ENCODE measurements around the gene PSMA8.
"Not testable (repeated sequence)": the region's sequence is repeated elsewhere in the genome, so short reads cannot be mapped to it uniquely, and the experiment has no call there.

Gene PSMA8

DNA sequence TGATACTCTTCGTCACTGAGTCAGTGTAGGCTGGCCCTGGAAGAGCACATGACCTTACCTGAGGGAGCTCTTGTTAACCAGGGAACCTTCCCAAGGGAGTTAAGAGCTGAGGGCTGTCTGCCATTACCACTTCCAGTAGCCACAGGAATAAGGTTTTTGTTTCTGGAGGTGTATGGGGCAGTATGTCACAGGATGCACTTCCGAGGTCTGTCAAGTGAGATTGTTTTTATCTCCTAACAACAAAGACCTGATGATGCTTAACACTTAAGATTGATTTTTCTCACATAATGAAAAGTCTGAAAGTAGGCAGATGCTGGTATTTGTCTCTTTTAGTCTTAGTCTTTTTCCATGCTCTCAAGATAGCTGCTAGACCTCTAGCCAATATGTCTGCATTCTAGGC is 41.8 kb downstream of the PSMA8 start:
- no peak for DNase-seq

DNA sequence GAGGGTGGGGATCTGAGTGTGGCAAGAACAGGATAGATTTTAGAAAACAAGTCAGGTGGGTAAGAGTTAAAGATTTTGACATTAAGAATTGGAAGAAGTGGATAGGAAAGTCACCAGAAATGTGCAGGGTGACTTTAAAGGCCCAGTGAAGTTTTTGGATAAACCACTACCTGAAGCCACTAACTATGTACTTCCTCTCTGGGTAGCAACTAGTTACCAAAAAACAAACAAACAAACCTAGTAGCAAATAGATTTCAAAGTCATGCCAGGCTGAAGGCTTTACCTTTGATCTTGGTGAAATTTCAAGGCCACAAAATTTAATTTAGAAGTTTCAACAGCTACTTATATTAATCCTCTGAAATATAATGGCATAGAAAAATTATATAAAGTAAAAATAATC is 42.5 kb downstream of the PSMA8 start:
- no peak for DNase-seq

GRCh38 chr18:26181343-26181826 is 47.7 kb downstream of the PSMA8 start:
- DNase-seq = no peak

GRCh38 chr18:26183395-26184112 is 49.9 kb downstream of the PSMA8 start:
- DNase-seq = no peak

GRCh38 chr18:26185267-26185666 is 51.6 kb downstream of the PSMA8 start:
- DNase-seq = no peak

- no peak for DNase-seq
Observed at GRCh38 chr18:26190506-26190905, 56.8 kb downstream of the PSMA8 start.

GRCh38 chr18:26192233-26192632 is 58.6 kb downstream of the PSMA8 start:
- DNase-seq = no peak

- no peak for DNase-seq
Observed at GRCh38 chr18:26196605-26197004, 62.9 kb downstream of the PSMA8 start.

DNA sequence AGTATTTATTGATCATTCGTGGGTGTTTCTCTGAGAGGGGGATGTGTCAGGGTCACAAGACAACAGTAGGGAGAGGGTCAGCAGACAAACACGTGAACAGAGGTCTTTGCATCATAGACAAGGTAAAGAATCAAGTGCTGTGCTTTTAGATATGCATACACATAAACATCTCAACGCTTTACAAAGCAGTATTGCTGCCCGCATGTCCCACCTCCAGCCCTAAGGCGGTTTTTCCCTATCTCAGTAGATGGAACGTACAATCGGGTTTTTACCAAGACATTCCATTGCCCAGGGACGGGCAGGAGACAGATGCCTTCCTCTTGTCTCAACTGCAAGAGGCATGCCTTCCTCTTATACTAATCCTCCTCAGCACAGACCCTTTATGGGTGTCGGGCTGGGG is 68.3 kb downstream of the PSMA8 start:
- DNase-seq = not testable (repeated sequence)

DNA sequence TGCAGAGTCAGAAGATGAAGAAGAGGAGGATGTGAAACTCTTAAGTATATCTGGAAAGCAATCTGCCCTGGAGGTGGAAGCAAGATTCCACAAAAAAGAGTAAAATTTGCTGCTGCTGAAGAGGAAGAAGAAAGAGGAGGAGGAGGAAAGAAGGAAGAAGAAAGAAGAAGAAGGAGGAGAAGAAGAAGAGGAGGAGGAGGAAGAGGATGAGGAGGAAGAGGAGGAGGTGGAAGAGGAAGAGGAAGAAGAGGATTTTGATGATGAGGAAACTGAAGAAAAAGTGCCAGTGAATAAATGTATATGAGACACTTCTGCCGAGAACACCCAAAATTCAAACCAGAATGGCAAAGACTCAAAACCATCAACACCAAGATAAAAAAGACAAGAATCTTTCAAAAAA is 71.6 kb downstream of the PSMA8 start:
- no peak for DNase-seq

- DNase-seq = no peak
Observed at GRCh38 chr18:26206488-26206887, 72.8 kb downstream of the PSMA8 start.

- no peak for DNase-seq
Observed at GRCh38 chr18:26207937-26208336, 74.3 kb downstream of the PSMA8 start.

- DNase-seq = no peak
Observed at GRCh38 chr18:26208977-26209376, 75.3 kb downstream of the PSMA8 start.

DNA sequence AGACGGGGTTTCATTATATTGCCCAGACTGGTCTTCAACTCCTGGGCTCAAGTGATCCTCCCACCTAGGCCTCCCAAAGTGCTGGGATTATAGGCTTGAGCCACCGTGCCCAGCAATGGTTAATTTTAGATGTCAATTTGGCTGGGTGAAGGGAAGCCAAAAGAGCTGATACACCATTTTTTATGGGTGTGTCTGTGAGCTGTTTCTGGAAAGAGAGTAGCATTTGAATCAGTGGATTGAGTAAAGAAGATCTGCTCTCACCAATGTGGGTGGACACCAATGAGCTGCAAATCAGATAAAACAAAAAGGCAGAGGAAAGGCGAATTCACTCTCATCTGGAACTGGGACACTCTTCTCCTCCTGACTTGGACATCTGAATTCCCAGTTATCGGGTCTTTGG is 76.5 kb downstream of the PSMA8 start:
- no peak for DNase-seq

DNA sequence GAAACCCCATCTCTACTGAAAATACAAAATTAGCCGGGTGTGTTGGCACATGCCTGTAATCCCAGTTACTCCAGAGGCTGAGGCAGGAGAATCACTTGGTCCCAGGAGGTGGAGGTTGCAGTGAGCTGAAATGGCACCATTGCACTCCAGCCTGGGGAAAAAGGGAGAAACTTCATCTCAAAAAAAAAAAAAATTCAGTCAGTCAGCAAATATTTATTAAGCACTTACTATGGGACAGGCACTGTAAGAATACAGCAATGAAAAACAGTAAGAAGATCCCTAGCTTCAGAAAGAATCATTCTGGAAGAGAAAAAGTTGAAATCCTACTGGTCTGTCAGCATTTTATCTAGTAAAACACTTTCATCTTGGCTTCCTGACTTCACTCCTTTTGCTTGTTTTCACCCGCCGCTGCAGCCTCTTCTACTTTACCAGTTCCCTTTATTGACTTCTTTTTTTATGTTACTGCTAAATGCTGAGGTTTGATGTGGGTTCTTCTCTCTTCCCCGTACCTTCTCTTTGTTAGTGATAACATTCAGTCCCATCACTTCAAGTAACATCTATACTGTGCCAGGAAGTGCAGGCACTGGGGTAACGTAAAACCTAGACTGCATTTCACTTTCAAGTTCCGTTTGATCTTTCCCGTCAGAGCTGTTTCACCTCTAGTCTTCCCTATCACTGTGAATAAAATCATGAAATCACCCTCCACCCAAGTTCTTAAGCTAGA is 81.7 kb downstream of the PSMA8 start:
- DNase-seq = no peak

DNA sequence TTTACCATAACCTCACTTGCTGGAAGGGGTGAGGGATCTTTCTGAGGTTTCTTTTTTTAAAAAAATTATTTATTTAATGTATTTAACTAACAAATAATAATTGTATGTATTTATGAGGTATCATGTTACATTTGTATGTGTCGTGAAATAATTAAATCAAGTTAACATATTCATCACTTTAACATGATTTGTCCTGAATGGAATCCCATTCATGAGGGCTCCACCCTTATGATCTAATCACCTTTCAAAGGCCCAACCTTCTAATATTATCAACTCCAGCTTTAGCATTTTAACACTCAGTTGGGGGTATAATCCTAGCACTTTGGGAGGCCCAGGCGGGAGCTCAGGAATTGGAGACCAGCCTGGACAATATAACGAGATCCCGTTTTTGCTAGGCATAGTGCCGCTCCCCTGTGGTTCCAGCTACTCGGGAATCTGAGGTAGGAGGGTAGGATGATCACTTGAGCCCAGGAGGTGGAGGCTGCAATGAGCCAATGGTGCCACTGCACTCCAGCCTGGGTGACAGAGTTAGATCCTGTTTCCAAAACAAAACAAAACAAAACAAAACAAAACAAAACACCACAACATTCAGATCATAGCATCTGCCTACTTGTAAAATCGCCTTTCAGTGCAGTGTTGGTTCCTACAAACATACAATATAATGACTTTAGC is 91.5 kb downstream of the PSMA8 start:
- DNase-seq = peak in 2 of 51 donors; percentile 0 to 2

GRCh38 chr18:26225915-26226228 is 92.2 kb downstream of the PSMA8 start:
- no peak for DNase-seq

GRCh38 chr18:26226229-26227050 is 92.8 kb downstream of the PSMA8 start, which contains the start of gene TAF4B:
TAF4B (plus strand) TSS chr18:26226445; CDS start chr18:26226934, 489 bp downstream.
- DNase-seq = peak; percentile 62 to 96 (median 88)

DNA sequence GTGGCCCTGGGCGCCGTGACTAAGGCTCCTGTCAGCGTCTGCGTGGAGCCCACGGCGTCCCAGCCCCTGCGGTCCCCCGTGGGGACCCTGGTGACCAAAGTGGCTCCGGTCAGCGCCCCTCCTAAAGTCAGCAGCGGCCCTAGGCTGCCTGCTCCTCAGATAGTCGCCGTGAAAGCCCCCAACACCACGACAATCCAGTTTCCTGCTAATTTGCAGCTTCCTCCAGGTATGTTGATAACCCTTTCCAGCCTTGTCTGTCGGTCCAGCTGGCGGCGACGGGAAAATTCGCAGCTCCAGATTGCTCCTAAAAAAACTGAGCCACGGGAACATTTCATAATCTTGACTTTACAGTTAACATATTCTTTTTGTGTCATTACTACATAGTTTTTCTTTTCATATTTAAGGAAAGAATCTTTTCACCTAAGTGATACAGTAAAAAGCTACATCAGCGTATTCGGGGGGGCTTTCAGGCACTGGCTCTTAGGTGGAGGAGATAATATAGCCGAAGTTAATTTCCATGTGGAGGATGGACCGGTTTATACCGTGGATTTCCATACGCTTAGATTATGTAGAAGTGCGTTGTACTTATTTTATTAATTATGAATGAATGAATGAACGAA is 93.5 kb downstream of the PSMA8 start:
- peak in 6 of 51 donors; percentile 7 to 50 (median 26) for DNase-seq

DNA sequence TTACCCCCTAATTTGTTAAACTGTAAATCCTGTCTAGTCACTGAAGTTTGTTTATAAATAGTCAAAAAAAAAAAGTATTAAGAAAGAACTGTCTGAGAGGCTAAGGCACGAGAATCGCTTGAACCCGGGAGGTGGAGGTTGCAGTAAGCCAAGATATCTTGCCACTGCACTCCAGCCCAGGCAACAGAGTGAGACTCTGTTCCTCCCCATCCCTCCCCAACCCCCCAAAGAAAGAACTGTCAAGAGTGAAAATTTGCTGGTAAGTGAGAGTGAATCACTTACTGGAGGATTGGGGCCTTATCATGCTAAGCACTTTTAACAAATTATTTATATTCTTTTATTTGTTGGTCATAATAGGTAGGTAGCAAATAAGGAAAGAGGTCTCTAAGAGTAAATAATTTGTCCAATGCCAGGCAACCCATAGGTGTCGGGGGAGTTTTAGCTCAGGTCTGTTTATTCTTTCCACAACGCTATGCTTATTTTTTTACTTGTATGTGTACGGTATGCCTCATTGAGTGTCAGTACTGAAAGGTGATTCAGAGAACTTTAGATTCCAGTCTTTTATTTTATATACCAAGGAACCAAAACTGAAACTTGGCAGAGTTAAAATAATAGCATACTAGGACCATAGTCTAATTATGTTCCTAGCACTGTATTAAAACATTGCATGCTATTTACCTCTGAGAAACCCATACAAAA is 95.0 kb downstream of the PSMA8 start:
- no peak for DNase-seq

Measured in hypothalamus (tissue), 51 donors.